GM19238 (cell line): ENCODE data around the gene RAPH1.
"Not testable (repeated sequence)": the region's sequence is repeated elsewhere in the genome, so short reads cannot be mapped to it uniquely, and the experiment has no call there.

Experiments
- DNase-seq: peaks from one replicate; pipeline ENCODE4 v3.0.0; 2011; ENCODE audit warnings: low spot score; ENCODE audit not compliant: insufficient read length

RAPH1 gene

DNA sequence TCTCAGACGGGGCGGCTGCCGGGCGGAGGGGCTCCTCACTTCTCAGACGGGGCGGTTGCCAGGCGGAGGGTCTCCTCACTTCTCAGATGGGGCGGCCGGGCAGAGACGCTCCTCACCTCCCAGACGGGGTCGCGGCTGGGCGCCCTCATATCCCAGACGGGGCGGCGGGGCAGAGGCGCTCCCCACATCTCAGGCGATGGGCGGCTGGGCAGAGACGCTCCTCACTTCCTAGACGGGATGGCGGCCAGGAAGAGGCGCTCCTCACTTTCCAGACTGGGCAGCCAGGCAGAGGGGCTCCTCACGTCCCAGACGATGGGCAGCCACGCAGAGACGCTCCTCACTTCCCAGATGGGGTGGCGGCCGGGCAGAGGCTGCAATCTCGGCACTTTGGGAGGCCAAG is 162.4 kb downstream of the RAPH1 start:
- not testable (repeated sequence) for DNase-seq

DNA sequence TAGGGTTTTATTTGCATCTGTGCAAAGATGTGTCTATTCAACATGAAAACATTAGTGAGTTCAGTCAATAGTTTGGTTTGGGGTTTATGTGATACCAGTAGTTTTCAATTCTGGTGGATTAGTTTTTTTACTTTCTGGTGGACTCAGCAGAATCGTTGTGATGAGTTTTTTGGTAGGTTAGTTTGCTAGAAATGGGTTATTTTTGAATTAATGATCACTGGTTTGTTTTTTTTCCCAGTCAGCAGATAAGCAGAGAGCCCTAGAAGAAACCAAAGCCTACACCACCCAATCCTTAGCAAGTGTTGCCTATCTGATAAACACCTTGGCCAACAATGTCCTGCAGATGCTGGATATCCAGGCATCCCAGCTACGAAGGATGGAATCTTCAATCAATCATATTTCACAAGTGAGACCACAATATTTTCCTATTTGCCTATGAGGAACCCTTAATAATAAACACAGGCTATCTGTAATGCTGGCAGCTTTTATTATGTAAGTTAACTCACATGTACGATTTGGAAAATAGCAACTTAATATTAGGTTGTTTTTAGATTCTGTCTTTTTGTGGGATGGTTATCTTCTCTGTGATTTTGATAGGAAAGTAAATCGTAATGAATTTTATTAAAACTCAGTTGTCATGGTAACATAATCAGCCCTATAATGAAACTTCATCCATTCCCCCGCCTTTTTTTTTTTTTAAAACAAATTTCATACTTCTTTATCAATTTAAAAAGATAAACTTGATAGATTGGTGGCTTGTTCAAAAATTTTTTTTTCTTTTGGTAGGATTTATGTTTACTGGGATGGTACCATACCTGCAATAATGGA is 168.2 kb downstream of the RAPH1 start:
- DNase-seq: no peak

DNA sequence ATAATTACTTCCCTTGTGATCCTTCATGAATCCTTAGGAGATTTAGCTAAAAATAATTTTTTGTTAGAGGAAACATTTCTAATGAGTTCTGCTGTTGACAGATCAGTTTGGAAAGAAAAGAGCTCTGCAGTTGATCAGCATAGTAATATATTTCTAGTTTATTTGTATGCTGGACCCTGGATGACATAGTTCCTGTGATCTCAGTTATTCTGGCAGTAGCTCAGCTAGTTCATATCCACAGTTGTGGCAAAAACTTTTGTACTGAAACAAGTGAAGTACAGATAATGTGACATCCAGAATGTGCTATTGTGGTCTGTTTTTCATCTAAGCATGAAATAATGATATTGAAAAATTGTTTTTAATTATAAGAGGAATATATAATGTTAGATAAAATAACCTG is 173.2 kb downstream of the RAPH1 start:
- no peak for DNase-seq

DNA sequence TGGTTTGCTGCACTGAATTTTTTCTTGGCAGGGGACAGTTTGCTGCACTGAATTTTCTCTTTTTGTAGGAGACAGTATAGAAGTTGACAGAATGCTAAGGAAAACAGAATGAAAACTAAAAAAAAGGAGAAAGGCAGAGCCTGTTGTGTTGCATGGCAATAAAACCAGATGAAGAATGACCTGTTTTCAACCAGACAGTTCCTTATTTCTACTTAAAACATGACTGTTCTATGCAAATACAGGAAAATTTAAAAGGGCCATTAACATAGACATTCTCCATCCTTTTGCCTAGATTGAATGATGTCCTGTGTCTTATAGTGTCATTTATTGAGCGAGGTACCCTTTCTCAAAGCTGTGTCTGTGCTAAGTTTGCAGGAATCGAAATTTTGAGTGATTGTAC is 173.6 kb downstream of the RAPH1 start:
- no peak for DNase-seq

DNA sequence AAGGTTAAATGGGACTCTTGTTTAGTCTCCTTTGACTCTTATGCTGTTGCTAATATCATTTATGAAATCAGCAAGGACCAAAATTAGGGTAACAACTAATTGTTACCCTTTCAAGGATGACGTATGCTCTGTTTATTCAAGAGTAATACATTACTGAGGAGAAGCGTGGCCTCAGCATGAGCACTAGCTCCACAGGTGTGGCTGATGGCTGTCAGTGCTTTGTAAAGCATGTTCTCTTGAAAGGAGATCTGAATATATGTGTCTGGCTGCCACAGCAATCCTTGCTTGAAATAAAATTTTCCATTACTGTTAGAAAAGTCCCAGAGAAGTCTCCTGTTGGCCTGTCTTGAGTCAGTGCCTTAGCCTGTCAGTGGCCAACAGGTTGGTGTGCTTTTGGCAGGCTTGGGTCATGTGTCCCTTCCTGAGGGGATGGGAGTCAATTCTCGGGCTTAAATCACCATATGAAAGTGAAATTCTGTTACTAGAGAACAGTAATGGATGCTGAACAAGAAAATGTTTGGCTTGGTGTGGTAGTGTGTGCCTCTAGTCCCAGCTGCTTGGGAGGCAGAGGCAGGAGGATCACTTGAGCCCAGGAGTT is 174.2 kb downstream of the RAPH1 start:
- DNase-seq: no peak

DNA sequence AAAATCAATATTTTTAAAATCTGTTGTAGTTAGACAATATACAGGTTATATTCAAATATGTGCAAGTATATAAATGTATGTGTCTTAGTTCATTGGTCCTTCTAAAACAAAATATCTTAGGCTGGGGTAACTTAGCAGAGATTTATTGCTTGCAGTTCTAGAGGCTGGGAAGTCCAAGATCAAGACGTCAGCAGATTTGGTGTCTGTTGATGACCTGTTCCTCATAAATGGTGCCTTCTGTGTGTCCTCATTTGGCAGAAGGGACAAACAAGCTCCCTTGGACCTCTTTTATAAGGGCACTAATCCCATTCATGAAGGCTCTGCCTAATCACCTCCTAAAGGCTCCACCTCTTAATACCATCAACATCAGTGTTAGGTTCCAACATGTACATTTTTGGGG is 175.7 kb downstream of the RAPH1 start:
- no peak for DNase-seq

DNA sequence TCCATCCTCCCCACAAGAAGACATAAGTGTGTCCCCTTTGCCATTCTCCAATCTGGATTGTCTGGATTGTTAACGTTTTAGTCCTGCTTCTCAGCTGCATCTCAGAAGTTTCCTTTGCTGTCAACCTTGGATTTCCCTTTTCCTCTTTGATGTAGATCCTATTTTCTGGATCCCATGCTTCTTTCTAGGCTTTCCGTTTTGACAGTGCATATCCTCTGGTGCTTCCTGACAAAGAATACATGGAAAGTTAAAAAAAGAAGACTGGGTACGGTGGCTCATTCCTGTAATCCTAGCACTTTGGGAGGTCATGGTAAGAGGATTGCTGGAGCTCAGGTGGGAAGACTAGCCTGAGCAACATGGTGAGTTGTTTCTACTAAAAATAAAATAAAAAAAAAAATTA is 180.1 kb downstream of the RAPH1 start:
- DNase-seq: no peak

DNA sequence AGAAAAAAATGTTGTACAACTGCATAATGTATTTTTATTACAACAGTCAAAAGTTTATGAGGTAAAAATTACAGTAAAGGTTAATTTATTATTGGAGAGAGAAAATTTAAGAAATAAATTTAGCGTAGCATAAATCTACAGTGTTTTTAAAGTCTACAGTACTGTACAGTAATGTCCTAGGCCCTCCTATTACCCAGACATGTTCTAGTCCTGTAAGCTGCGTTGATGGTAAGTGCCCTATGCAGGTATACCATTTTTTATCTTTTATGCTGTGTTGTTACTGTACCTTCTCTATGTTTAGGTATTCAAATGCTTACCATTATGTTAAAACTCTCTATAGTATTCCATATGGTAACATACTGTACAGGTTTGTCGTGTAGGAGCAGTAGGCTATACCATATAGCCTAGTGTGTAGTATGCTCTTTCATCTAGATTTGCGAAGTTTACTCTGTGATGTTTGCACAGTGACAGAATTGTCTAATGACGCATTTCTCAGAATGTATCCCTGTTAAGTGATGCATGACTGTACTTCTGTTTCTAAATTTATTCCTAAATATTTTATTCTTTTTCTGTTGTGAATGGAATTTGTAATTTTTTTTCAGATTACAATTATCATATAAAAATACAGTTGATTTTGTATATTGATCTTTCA is 182.4 kb downstream of the RAPH1 start:
- DNase-seq: no peak

DNA sequence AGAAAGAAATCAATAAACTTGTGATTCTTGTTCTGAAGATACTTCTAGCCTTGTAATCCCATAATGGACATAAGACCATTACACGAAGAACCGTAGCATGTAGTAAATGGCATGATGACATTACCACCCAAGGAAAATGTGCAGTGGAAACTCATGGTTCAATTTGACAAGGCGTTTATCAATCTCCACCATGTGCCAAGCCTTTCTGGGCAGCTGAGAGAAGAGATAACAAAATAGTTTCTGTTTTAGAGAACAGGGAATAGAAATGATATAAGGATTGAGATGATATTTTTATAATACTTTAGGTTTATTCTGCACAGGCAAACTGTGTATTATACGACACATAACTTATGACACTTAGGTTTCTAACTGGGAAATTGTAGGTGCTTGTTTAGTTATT is 187.7 kb downstream of the RAPH1 start:
- DNase-seq: no peak

DNA sequence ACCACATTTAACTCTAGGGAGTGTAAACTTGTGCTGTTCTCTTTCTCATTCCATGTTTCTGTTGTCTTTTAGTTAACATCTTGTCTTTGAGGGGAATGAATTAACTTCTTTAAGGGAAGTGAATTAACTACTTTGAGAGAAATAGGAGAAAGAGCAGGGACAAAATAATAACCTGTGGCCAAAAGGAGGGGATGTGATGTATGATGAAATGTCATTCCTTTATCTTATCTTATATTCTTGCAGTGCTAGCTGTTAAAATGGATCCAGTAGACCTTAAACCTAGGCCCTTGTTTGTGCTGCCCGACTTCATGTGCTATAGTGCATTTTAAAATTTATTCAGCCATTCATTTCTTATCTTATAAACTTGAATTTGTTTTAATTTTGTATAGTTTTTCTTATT is 188.5 kb downstream of the RAPH1 start:
- DNase-seq: no peak

DNA sequence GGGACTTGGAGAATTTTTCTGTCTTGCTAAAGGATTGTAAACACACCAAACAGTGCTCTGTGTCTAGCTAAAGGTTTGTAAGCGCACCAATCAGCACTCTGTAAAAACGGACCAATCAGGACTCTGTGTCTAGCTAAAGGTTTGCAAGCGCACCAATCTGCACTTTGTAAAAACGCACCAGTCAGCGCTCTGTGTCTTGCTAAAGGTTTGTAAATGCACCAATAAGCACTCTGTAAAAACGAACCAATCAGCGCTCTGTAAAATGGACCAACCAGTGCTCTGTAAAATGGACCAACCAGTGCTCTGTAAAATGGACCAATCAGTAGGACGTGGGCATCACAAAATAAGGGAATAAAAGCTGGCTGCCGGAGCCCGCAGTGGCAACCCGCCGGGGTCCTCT is 190.4 kb downstream of the RAPH1 start:
- DNase-seq: no peak
